Effector memory CD4-positive, alpha-beta T cell (primary cell): ENCODE measurements around the gene ZP4.

Experiments used
- DNase-seq, 3 donors: peaks; one replicate each; pipeline ENCODE4 v3.0.0-alpha.2; 2020
- H3K27ac ChIP-seq: 2 replicates; pipeline ENCODE4 v1.7.0; 2013; ENCODE audit warnings: mild to moderate bottlenecking, low read length, moderate library complexity; ENCODE audit not compliant: insufficient read depth, poor library complexity, severe bottlenecking
- H3K27me3 ChIP-seq: replicated peaks from 2 replicates; pipeline ENCODE4 v1.7.0; 2013; ENCODE audit warnings: mild to moderate bottlenecking, low read length; ENCODE audit not compliant: insufficient read depth, control insufficient read depth, poor library complexity, severe bottlenecking
- H3K36me3 ChIP-seq: 2 replicates; pipeline ENCODE4 v1.7.0; 2013; ENCODE audit warnings: mild to moderate bottlenecking, low read length, moderate library complexity; ENCODE audit not compliant: control insufficient read depth, insufficient read depth
- H3K4me1 ChIP-seq: 2 replicates; pipeline ENCODE4 v1.7.0; 2013; ENCODE audit warnings: low read length, mild to moderate bottlenecking; ENCODE audit not compliant: control insufficient read depth, insufficient read depth, poor library complexity, severe bottlenecking
- H3K4me3 ChIP-seq: 2 replicates; pipeline ENCODE4 v1.7.0; 2013; ENCODE audit warnings: low read length, low read depth, mild to moderate bottlenecking; ENCODE audit not compliant: insufficient read depth, poor library complexity, severe bottlenecking
- H3K9me3 ChIP-seq: 2 replicates; pipeline ENCODE4 v1.7.0; 2013; ENCODE audit warnings: mild to moderate bottlenecking, low read length, moderate library complexity; ENCODE audit not compliant: control insufficient read depth

ZP4 gene

GRCh38 chr1:237902960-237903743 is 12.4 kb upstream of the ZP4 start:
- no peak overlapping the region for H3K27ac ChIP-seq
- no peaks in the 10 kb centered on the region for H3K4me1 ChIP-seq
- DNase-seq: no peak
- H3K9me3 ChIP-seq: no peaks in the 10 kb centered on the region
- no peak overlapping the region for H3K4me3 ChIP-seq
- no peaks in the 10 kb centered on the region for H3K36me3 ChIP-seq
- no peaks in the 10 kb centered on the region for H3K27me3 ChIP-seq

- H3K4me3 ChIP-seq: no peak overlapping the region
- no peaks in the 10 kb centered on the region for H3K27me3 ChIP-seq
- no peaks in the 10 kb centered on the region for H3K4me1 ChIP-seq
- DNase-seq: no peak
- H3K9me3 ChIP-seq: no peaks in the 10 kb centered on the region
- no peaks in the 10 kb centered on the region for H3K36me3 ChIP-seq
- H3K27ac ChIP-seq: no peak overlapping the region
Observed at GRCh38 chr1:237901299-237901934, 10.7 kb upstream of the ZP4 start.

- Histone ChIP-seq H3K36me3 (no peaks in the 10 kb centered on the region), H3K27ac (no peak overlapping the region), H3K9me3 (no peaks in the 10 kb centered on the region), H3K4me1 (no peaks in the 10 kb centered on the region), H3K4me3 (no peak overlapping the region), H3K27me3 (no peaks in the 10 kb centered on the region)
- DNase-seq: no peak
Observed at GRCh38 chr1:237895630-237896029, 4.9 kb upstream of the ZP4 start.

- no peak overlapping the region for H3K27ac ChIP-seq
- no peak for DNase-seq
- no peak overlapping the region for H3K4me3 ChIP-seq
- H3K27me3 ChIP-seq: no peaks in the 10 kb centered on the region
- H3K9me3 ChIP-seq: no peaks in the 10 kb centered on the region
- H3K4me1 ChIP-seq: no peaks in the 10 kb centered on the region
- no peaks in the 10 kb centered on the region for H3K36me3 ChIP-seq
Observed at GRCh38 chr1:237894131-237894530, 3.4 kb upstream of the ZP4 start.

- Histone ChIP-seq H3K4me3 (no peak overlapping the region), H3K36me3 (no peaks in the 10 kb centered on the region), H3K9me3 (no peaks in the 10 kb centered on the region), H3K27me3 (no peaks in the 10 kb centered on the region), H3K4me1 (no peaks in the 10 kb centered on the region), H3K27ac (no peak overlapping the region)
- DNase-seq: no peak
Observed at GRCh38 chr1:237891979-237892378, 1.3 kb upstream of the ZP4 start.

GRCh38 chr1:237891266-237891665 is 544 bp upstream of the ZP4 start:
- no peak overlapping the region for H3K27ac ChIP-seq
- no peak for DNase-seq
- H3K4me1 ChIP-seq: no peaks in the 10 kb centered on the region
- H3K36me3 ChIP-seq: no peaks in the 10 kb centered on the region
- no peak overlapping the region for H3K4me3 ChIP-seq
- no peaks in the 10 kb centered on the region for H3K27me3 ChIP-seq
- H3K9me3 ChIP-seq: no peaks in the 10 kb centered on the region

- H3K27ac ChIP-seq: no peak overlapping the region
- H3K9me3 ChIP-seq: no peaks in the 10 kb centered on the region
- no peak overlapping the region for H3K4me3 ChIP-seq
- H3K36me3 ChIP-seq: no peaks in the 10 kb centered on the region
- no peaks in the 10 kb centered on the region for H3K4me1 ChIP-seq
- H3K27me3 ChIP-seq: no peaks in the 10 kb centered on the region
- DNase-seq: no peak
Observed at GRCh38 chr1:237890416-237890815, 306 bp downstream of the ZP4 start.

- Histone ChIP-seq H3K27me3 (no peaks in the 10 kb centered on the region), H3K36me3 (no peaks in the 10 kb centered on the region), H3K4me3 (no peak overlapping the region), H3K9me3 (no peaks in the 10 kb centered on the region), H3K27ac (no peak overlapping the region), H3K4me1 (no peaks in the 10 kb centered on the region)
- DNase-seq: no peak
Observed at GRCh38 chr1:237888143-237888542, 2.6 kb downstream of the ZP4 start.

- H3K9me3 ChIP-seq: no peaks in the 10 kb centered on the region
- no peaks in the 10 kb centered on the region for H3K4me1 ChIP-seq
- no peaks in the 10 kb centered on the region for H3K27me3 ChIP-seq
- H3K4me3 ChIP-seq: no peak overlapping the region
- no peak for DNase-seq
- H3K27ac ChIP-seq: no peak overlapping the region
- no peaks in the 10 kb centered on the region for H3K36me3 ChIP-seq
Observed at GRCh38 chr1:237887542-237887941, 3.2 kb downstream of the ZP4 start.

GRCh38 chr1:237884237-237884636 is 6.5 kb downstream of the ZP4 start:
- H3K36me3 ChIP-seq: no peaks in the 10 kb centered on the region
- no peaks in the 10 kb centered on the region for H3K4me1 ChIP-seq
- H3K4me3 ChIP-seq: no peak overlapping the region
- H3K27ac ChIP-seq: no peak overlapping the region
- no peaks in the 10 kb centered on the region for H3K9me3 ChIP-seq
- no peaks in the 10 kb centered on the region for H3K27me3 ChIP-seq
- DNase-seq: no peak
